ENCODE results near the gene CNOT6. TPM values are rescaled to one million over a fixed set of nuclear protein-coding genes. Genes with fewer than 3 reads are reported as not detected.

The CNOT6 gene
- polyA plus RNA-seq, 1 of the 3 experiments (the other 2 are of a cell fraction), result 17.1 TPM

DNA sequence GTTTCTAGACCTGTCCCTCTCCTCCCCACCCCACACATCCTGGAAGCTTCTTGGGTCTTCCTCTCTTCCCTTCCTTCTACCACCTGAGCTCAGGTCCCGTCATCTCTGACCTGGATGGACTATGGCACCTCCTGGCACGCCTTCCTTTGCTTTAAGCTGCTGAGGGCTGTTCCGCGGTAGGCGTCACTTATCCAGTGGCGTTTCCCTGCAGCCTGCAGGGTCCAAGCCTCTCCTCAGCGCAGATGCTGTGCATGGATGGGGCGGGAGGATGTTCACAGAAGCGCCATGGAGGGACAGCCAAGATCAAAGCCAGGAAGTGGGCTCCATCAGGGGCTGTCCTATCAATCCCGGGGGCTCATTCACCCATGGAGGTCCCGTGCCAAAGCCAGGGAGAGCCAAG lies 23.8 kb upstream of the CNOT6 start:
- Histone ChIP-seq H3K36me3 (replicated peaks in 1 of 2; ENCODE audit: control insufficient read depth in 1 of 2, insufficient read depth in 2 of 2, low read length in 1 of 2) (no peaks in the 10 kb centered on the region), H3K27me3 (ENCODE audit: insufficient read depth) (no peaks in the 10 kb centered on the region), H3K4me3 (ENCODE audit: low read depth in 2 of 2, low read length in 1 of 2) (no peak overlapping the region), H2AFZ (ENCODE audit: low read depth) (no peak overlapping the region), H3K9ac (no peak overlapping the region), H4K20me1 (ENCODE audit: insufficient read depth) (no peaks in the 10 kb centered on the region), H3K9me2 (no peaks in the 10 kb centered on the region), H3K79me2 (ENCODE audit: insufficient read depth) (no peaks in the 10 kb centered on the region), H3K9me3 (no peaks in the 10 kb centered on the region), H3F3A (replicated peaks; ENCODE audit: insufficient read depth) (no peaks in the 10 kb centered on the region), H3K4me2 (no peak overlapping the region), H3K4me1 (ENCODE audit: control insufficient read depth in 1 of 2, insufficient read depth in 2 of 2, low read depth in 1 of 2, low read length in 1 of 2) (no peaks in the 10 kb centered on the region; a peak in 1 of 4 replicates), H3K27ac (ENCODE audit: low read depth in 2 of 2, low read length in 1 of 2) (no peak overlapping the region)
- no peak for DNase-seq
- ChIA-PET POLR2A (interaction anchor here (1.2 kb wide), 1 partner anchor 178 kb away, joined by 3 read pairs; no protein-coding TSS in a partner anchor), CTCF (interaction anchor here (0.6 to 6.1 kb wide), 31 partner anchors 10 to 344 kb away, joined by 3 to 71 read pairs (median 5); partner anchors contain the start of genes MAPK9 and RASGEF1C)
- WGBS (ENCODE audit: low lambda C conversion rate), result 49% methylated on average over 11 of the region's 11 CpGs
- TF ChIP-seq TCF12 (IDR thresholded peaks at IDR 0.05) (no peak), RFX5 (IDR thresholded peaks at IDR 0.05; ENCODE audit: low read length) (no peak), FOXJ3 (CRISPR knock-in tag; IDR thresholded peaks at IDR 0.05) (no peak), GABPA (IDR thresholded peaks at IDR 0.05; ENCODE audit: low read depth) (no peak), YY1 (IDR thresholded peaks at IDR 0.05; ENCODE audit: low read depth) (no peak), EP300 (IDR thresholded peaks at IDR 0.05; ENCODE audit: borderline replicate concordance in 1 of 2, low read depth in 1 of 2, low read length in 1 of 2) (no peak), MEF2A (IDR thresholded peaks at IDR 0.05; ENCODE audit: borderline replicate concordance, low read depth) (no peak), CTCF (IDR thresholded peaks at IDR 0.05) (no peak)

DNA sequence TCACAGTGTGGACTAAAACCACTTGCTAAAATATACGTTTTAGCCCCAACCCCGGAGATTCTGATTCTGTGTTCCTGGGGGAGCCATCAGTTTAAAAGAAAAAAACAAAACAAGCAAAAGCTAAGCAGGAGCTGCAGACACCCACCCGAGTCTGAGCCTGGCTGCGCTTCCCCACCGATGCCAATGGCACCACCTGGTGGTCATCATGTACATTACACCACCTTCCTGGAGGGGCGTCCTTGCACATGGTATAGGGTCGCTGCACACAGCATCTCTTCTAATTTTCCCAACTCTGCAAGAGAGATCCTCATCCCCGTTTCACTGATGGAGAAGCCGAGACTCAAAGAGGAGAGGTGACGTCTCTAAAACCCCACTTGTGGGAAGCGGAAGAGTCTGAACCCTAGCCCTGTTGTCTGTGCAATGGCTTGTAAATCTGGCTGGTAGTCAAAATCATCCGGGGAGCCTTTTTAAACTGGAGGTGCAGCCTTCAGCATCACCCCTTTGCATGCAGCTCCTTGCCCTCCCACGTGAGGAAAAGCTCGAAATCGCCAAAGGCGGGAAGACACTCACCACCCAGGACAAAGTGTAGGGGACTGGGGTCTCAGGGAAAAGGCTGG lies 23.1 kb upstream of the CNOT6 start:
- no peaks in the 10 kb centered on the region for H4K20me1 ChIP-seq (ENCODE audit: insufficient read depth)
- H3K27me3 ChIP-seq (ENCODE audit: insufficient read depth), result no peaks in the 10 kb centered on the region
- DNase-seq, result peak; percentile 87
- H3K79me2 ChIP-seq (ENCODE audit: insufficient read depth), result no peaks in the 10 kb centered on the region
- H3K36me3 ChIP-seq (replicated peaks in 1 of 2; ENCODE audit: control insufficient read depth in 1 of 2, insufficient read depth in 2 of 2, low read length in 1 of 2), result no peaks in the 10 kb centered on the region
- no peaks in the 10 kb centered on the region for H3F3A ChIP-seq (replicated peaks; ENCODE audit: insufficient read depth)
- H2AFZ ChIP-seq (ENCODE audit: low read depth), result no peak overlapping the region
- no peak overlapping the region for H3K4me2 ChIP-seq
- no peaks in the 10 kb centered on the region; a peak in 1 of 4 replicates for H3K4me1 ChIP-seq (ENCODE audit: control insufficient read depth in 1 of 2, insufficient read depth in 2 of 2, low read depth in 1 of 2, low read length in 1 of 2)
- no peaks in the 10 kb centered on the region for H3K9me2 ChIP-seq
- peak; percentile 90 for TF ChIP-seq CTCF (IDR thresholded peaks at IDR 0.05)
- peak; percentile 75 for TF ChIP-seq SMC3 (IDR thresholded peaks at IDR 0.05; ENCODE audit: low read depth, low read length)
- TF ChIP-seq, protein P1, sequence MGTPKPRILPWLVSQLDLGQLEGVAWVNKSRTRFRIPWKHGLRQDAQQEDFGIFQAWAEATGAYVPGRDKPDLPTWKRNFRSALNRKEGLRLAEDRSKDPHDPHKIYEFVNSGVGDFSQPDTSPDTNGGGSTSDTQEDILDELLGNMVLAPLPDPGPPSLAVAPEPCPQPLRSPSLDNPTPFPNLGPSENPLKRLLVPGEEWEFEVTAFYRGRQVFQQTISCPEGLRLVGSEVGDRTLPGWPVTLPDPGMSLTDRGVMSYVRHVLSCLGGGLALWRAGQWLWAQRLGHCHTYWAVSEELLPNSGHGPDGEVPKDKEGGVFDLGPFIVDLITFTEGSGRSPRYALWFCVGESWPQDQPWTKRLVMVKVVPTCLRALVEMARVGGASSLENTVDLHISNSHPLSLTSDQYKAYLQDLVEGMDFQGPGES (IDR thresholded peaks at IDR 0.05; ENCODE audit: low read depth, low read length), result no peak
- TF ChIP-seq RAD21 (IDR thresholded peaks at IDR 0.05; ENCODE audit: low read length), result peak; percentile 85
- 17% methylated on average over 16 of the region's 16 CpGs for WGBS (ENCODE audit: low lambda C conversion rate)
- H3K9me3 ChIP-seq, result no peaks in the 10 kb centered on the region
- H3K9ac ChIP-seq, result no peak overlapping the region
- no peak overlapping the region; a peak in 1 of 4 replicates for H3K4me3 ChIP-seq (ENCODE audit: low read depth in 2 of 2, low read length in 1 of 2)
- ChIA-PET POLR2A (interaction anchor here (1.2 kb wide), 1 partner anchor 179 kb away, joined by 3 read pairs; no protein-coding TSS in a partner anchor), CTCF (interaction anchor here (0.6 to 6.1 kb wide), 41 partner anchors 10 to 345 kb away, joined by 3 to 71 read pairs (median 4); partner anchors contain the start of genes MAPK9 and RASGEF1C)
- no peak overlapping the region for H3K27ac ChIP-seq (ENCODE audit: low read depth in 2 of 2, low read length in 1 of 2)
